GM12878 (cell line): ENCODE data around the gene TMEM238L. TPM values are rescaled to one million over a fixed set of nuclear protein-coding genes. Genes with fewer than 3 reads are reported as not detected.

Experiments used
- ATAC-seq: fragments of 200-7000 bp; cut with Tn5 transposase; 3 replicates; pipeline ENCODE4 v1.9.1; 2020; ENCODE audit warnings: mild to moderate bottlenecking, moderate library complexity
- BruUV-seq: library from RNA; stranded (reverse); fragments of 400-500 nt; replicated peaks from 2 replicates; lab custom pipeline; 2021; lab: Mats Ljungman, UMichigan
- CTCF ChIA-PET: fragments of 300-600 bp; sonication (Branson Sonifier 250); formaldehyde crosslinking; extraction: SDS; loops from one replicate; lab custom pipeline; 2021; ENCODE audit warnings: inconsistent platforms; lab: Yijun Ruan, JAX
- POLR2A ChIA-PET: fragments of 350-600 bp; formaldehyde crosslinking; extraction: SDS; loops from one replicate; lab custom pipeline; 2021; ENCODE audit warnings: inconsistent platforms; lab: Charles Lee
- RAD21 ChIA-PET: fragments of 300-600 bp; sonication (Branson Sonifier 250); formaldehyde crosslinking; loops from one replicate; lab custom pipeline; 2023; ENCODE audit warnings: antibody characterized with exemption; ENCODE audit not compliant: unreplicated experiment; lab: Charles Lee
- SMC1A ChIA-PET: fragments of 300-600 bp; sonication (Branson Sonifier 250); formaldehyde crosslinking; loops from one replicate; lab custom pipeline; 2023; ENCODE audit not compliant: unreplicated experiment, uncharacterized antibody; lab: Charles Lee
- DNase-seq: peaks from one replicate; pipeline ENCODE4 v3.0.0-alpha.2; 2011; ENCODE audit warnings: low read depth, low spot score
- FAIRE-seq: peaks from 3 replicates; lab custom pipeline; 2011; peaks lifted over from hg19 to GRCh38; lab: Jason Lieb, UNC
- H2AFZ ChIP-seq: 2 replicates; pipeline ENCODE4 v1.6.0; 2011; ENCODE audit warnings: low read depth, low read length, control low read depth; ENCODE audit not compliant: control insufficient read depth
- H3K27ac ChIP-seq: 2 replicates; pipeline ENCODE4 v1.5.1; 2011; ENCODE audit warnings: control low read depth; ENCODE audit not compliant: control insufficient read depth, insufficient read depth
- H3K27me3 ChIP-seq, 2 experiments: replicated peaks in 1 of 2; 2 replicates each; pipeline versions ENCODE4 v1.6.0 to v1.6.1; 2011; ENCODE audit warnings: low read length in 1 of 2; ENCODE audit not compliant: control insufficient read depth in 2 of 2, insufficient read depth in 2 of 2
- H3K36me3 ChIP-seq, 2 experiments: 2 replicates each; pipeline ENCODE4 v1.5.1; 2011; ENCODE audit warnings: low read length in 1 of 2; ENCODE audit not compliant: control insufficient read depth in 2 of 2, insufficient read depth in 2 of 2
- H3K4me1 ChIP-seq: 2 replicates; pipeline ENCODE4 v1.6.1; 2011; ENCODE audit warnings: mild to moderate bottlenecking, low read length, moderate library complexity, mixed read lengths; ENCODE audit not compliant: control insufficient read depth, insufficient read depth
- H3K4me2 ChIP-seq: 2 replicates; pipeline ENCODE4 v1.6.0; 2011; ENCODE audit warnings: control low read depth; ENCODE audit not compliant: control insufficient read depth, insufficient read depth
- H3K4me3 ChIP-seq: fragments of 200-600 bp; sonication (generic); 2 replicates; pipeline ENCODE4 v1.5.1; 2016
- H3K79me2 ChIP-seq: 2 replicates; pipeline ENCODE4 v1.6.0; 2011; ENCODE audit warnings: low read length; ENCODE audit not compliant: control insufficient read depth, insufficient read depth
- H3K9ac ChIP-seq: 2 replicates; pipeline ENCODE4 v1.8.0; 2011; ENCODE audit warnings: low read length, control low read depth, mixed read lengths; ENCODE audit not compliant: control insufficient read depth, insufficient read depth
- H3K9me3 ChIP-seq: replicated peaks from 3 replicates; pipeline ENCODE4 v1.5.1; 2011; ENCODE audit warnings: mild to moderate bottlenecking, low read length; ENCODE audit not compliant: control insufficient read depth, insufficient read depth
- H4K20me1 ChIP-seq: 2 replicates; pipeline ENCODE4 v1.6.0; 2011; ENCODE audit not compliant: control insufficient read depth, insufficient read depth
- BHLHE40 ChIP-seq, 2 experiments: fragments of 450-650 bp in 1 of 2; IDR thresholded peaks; 2 replicates each; pipeline ENCODE4 v1.6.1; 2011 to 2017; ENCODE audit warnings: low read depth in 2 of 2, borderline replicate concordance in 1 of 2, improper control_type of control experiment in 1 of 2, low read length in 1 of 2, mild to moderate bottlenecking in 1 of 2
- CREB1 ChIP-seq: IDR thresholded peaks from 2 replicates; pipeline ENCODE4 v1.6.1; 2012; ENCODE audit warnings: low read depth, mild to moderate bottlenecking, inconsistent platforms
- CREM ChIP-seq: IDR thresholded peaks from 2 replicates; pipeline ENCODE4 v1.6.1; 2014; ENCODE audit warnings: antibody characterized with exemption, low read depth
- DPF2 ChIP-seq: fragments of 450-650 bp; IDR thresholded peaks from 2 replicates; pipeline ENCODE4 v1.6.1; 2017; ENCODE audit warnings: mild to moderate bottlenecking
- EGR1 ChIP-seq, 2 experiments: IDR thresholded peaks; 1 replicate in 1 of 2; 2 replicates in 1 of 2; pipeline ENCODE4 v1.6.1; 2011 to 2012; ENCODE audit warnings: low read depth in 2 of 2, low read length in 2 of 2, borderline replicate concordance in 1 of 2, mild to moderate bottlenecking in 1 of 2, moderate library complexity in 1 of 2
- HCFC1 ChIP-seq: fragments of 150-350 bp; IDR thresholded peaks from 2 replicates; pipeline ENCODE4 v1.6.1; 2014; ENCODE audit warnings: low read length
- HDAC2 ChIP-seq: fragments of 200-600 bp; sonication (generic); IDR thresholded peaks from 2 replicates; pipeline ENCODE4 v1.6.1; 2017
- KAT2A ChIP-seq: conservative IDR thresholded peaks from 2 replicates; pipeline ENCODE4 v1.6.1; 2011; ENCODE audit warnings: low read depth, low read length; ENCODE audit not compliant: control insufficient read depth
- LARP7 ChIP-seq: fragments of 450-650 bp; IDR thresholded peaks from 2 replicates; pipeline ENCODE4 v1.6.1; 2017; ENCODE audit warnings: mild to moderate bottlenecking
- MTA2 ChIP-seq: fragments of 450-650 bp; IDR thresholded peaks from 2 replicates; pipeline ENCODE4 v1.6.1; 2016; ENCODE audit warnings: low read depth, mild to moderate bottlenecking, moderate library complexity
- NFIC ChIP-seq: IDR thresholded peaks from 2 replicates; pipeline ENCODE4 v1.6.1; 2012; ENCODE audit warnings: low read depth, mild to moderate bottlenecking, inconsistent platforms, low read length, moderate library complexity
- NRF1 ChIP-seq: conservative IDR thresholded peaks from 2 replicates; pipeline ENCODE4 v1.6.1; 2011; ENCODE audit warnings: mild to moderate bottlenecking, low read depth, low read length, improper control_type of control experiment
- PAX5 ChIP-seq: IDR thresholded peaks from 2 replicates; pipeline ENCODE4 v1.6.1; 2011; ENCODE audit warnings: low read depth, low read length, borderline replicate concordance
- RCOR1 ChIP-seq: conservative IDR thresholded peaks from 2 replicates; pipeline ENCODE4 v1.6.1; 2012; ENCODE audit warnings: low read depth, low read length, improper control_type of control experiment
- SIN3A ChIP-seq: IDR thresholded peaks from 2 replicates; pipeline ENCODE4 v1.6.1; 2012; ENCODE audit warnings: low read depth, low read length, improper control_type of control experiment
- SUZ12 ChIP-seq: fragments of 200-600 bp; sonication (generic); IDR thresholded peaks from one replicate; pipeline ENCODE4 v1.6.1; 2018; ENCODE audit warnings: antibody characterized with exemption, mild to moderate bottlenecking; ENCODE audit not compliant: unreplicated experiment
- TARDBP ChIP-seq: IDR thresholded peaks from 2 replicates; pipeline ENCODE4 v1.6.1; 2016; ENCODE audit warnings: borderline replicate concordance
- ZNF384 ChIP-seq: IDR thresholded peaks from 2 replicates; pipeline ENCODE4 v1.6.1; 2012; ENCODE audit warnings: low read depth, mild to moderate bottlenecking, low read length, improper control_type of control experiment, borderline replicate concordance
- ZNF622 ChIP-seq: fragments of 450-650 bp; IDR thresholded peaks from 2 replicates; pipeline ENCODE4 v1.6.1; 2017; ENCODE audit warnings: mild to moderate bottlenecking, inconsistent platforms
- WGBS: methylation state at CpG from one replicate; pipeline ENCODE4 v1.1.6; 2016; ENCODE audit warnings: low lambda C conversion rate; ENCODE audit not compliant: insufficient replicate concordance, insufficient coverage; ENCODE audit errors: missing lambda C conversion rate; 5-methylcytosine and 5-hydroxymethylcytosine counted together
- in situ Hi-C: fragments of 300-500 bp; cut with MboI; formaldehyde crosslinking; loops from 9 replicates; pipeline ENCODE4 v1.14.3; 2018; ENCODE audit warnings: mixed read lengths
- intact Hi-C: fragments of 100-400 bp; cut with micrococcal nuclease; formaldehyde crosslinking; loops from one replicate; pipeline ENCODE4 v1.14.2; 2022; ENCODE audit not compliant: unreplicated experiment
- polyA plus RNA-seq, 11 experiments: library from polyadenylated mRNA; depleted of rRNA in 4 of 11; unstranded in 6 of 11; stranded (reverse) in 5 of 11; fragments of >200 nt; fragmentation: Nextera tagmentation in 4 of 11; fragmentation: Illumina TruSeq in 1 of 11; extraction: Ambion mirVana in 4 of 11; extraction: Trizol in 1 of 11; gene quantifications; 1 replicate in 1 of 11; 2 replicates in 10 of 11; pipeline versions ENCODE4 v1.2.1 to v1.2.3, GENCODE V29; 2011 to 2016; ENCODE audit warnings: inconsistent platforms in 2 of 11, missing spikeins in 2 of 11, low read depth in 1 of 11
- total RNA-seq, 4 experiments: library from RNA; depleted of rRNA in 3 of 4; stranded (reverse); fragments of >200 nt in 3 of 4; fragmentation: Illumina TruSeq in 1 of 4; extraction: Trizol in 1 of 4; gene quantifications; 2 replicates each; pipeline versions ENCODE4 v1.2.1 to v1.2.3, GENCODE V29; 2013 to 2021
- TF ChIP-seq, protein P1 (sequence below): fragments of 150-350 bp; IDR thresholded peaks from 2 replicates; pipeline ENCODE4 v1.6.1; 2016; ENCODE audit warnings: low read depth, low read length

Gene TMEM238L
- total and polyA plus RNA-seq, 10 of the 15 experiments (the other 5 are each of a cell fraction or from before 2014, with no cell fraction given) = not detected

DNA sequence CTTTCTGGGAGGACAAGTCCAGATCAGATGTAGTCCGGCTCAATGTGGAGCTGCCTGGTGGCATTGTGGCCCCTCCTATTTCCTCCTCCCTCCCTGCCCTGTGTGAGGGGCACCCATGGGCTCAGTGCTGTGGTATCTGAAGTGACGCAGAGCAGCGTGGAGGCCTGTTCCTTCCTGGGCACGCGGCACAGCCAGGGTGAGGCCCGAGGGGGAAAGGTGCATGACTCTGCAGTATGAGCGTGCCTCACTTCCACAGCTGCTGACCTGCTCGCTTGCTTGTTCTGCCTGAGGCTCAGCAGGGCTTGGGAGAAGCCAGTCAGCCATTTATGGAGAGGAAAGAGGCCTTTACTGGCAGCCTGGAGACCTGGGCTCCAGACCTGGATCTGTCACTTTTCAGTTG, 11.7 kb downstream of the TMEM238L start:
- CTCF ChIA-PET = interaction anchor here (2.2 kb wide), 1 partner anchor 175 kb away, joined by 8 read pairs; no protein-coding TSS in a partner anchor
- Histone ChIP-seq H3K27me3 (no peaks in the 10 kb centered on the region), H3K27ac (no peak overlapping the region), H3K9ac (no peak overlapping the region), H4K20me1 (no peaks in the 10 kb centered on the region), H2AFZ (no peak overlapping the region), H3K4me3 (no peak overlapping the region), H3K36me3 (no peaks in the 10 kb centered on the region), H3K9me3 (no peaks in the 10 kb centered on the region), H3K4me2 (no peak overlapping the region), H3K4me1 (no peaks in the 10 kb centered on the region), H3K79me2 (no peaks in the 10 kb centered on the region)
- BruUV-seq = no TSS peak
- in situ Hi-C loops (no loop called here), intact Hi-C loops (no loop called here)
- WGBS = 14% methylated on average over 8 of the region's 8 CpGs
- POLR2A ChIA-PET = no interaction called here
- TF ChIP-seq CREM (no peak), HDAC2 (no peak), RCOR1 (no peak), SIN3A (no peak), DPF2 (no peak), TARDBP (no peak), MTA2 (no peak), CREB1 (no peak), ZNF622 (no peak), EGR1 (IDR thresholded peaks at IDR 0.05; ENCODE audit: borderline replicate concordance in 1 of 2, low read depth in 2 of 2, low read length in 2 of 2) (no peak), ZNF384 (no peak), NRF1 (no peak), HCFC1 (no peak), LARP7 (no peak), BHLHE40 (IDR thresholded peaks at IDR 0.05; ENCODE audit: borderline replicate concordance in 1 of 2, low read depth in 2 of 2, low read length in 1 of 2) (no peak), SUZ12 (no peak), NFIC (no peak), PAX5 (no peak), KAT2A (no peak)
- TF ChIP-seq, protein P1, sequence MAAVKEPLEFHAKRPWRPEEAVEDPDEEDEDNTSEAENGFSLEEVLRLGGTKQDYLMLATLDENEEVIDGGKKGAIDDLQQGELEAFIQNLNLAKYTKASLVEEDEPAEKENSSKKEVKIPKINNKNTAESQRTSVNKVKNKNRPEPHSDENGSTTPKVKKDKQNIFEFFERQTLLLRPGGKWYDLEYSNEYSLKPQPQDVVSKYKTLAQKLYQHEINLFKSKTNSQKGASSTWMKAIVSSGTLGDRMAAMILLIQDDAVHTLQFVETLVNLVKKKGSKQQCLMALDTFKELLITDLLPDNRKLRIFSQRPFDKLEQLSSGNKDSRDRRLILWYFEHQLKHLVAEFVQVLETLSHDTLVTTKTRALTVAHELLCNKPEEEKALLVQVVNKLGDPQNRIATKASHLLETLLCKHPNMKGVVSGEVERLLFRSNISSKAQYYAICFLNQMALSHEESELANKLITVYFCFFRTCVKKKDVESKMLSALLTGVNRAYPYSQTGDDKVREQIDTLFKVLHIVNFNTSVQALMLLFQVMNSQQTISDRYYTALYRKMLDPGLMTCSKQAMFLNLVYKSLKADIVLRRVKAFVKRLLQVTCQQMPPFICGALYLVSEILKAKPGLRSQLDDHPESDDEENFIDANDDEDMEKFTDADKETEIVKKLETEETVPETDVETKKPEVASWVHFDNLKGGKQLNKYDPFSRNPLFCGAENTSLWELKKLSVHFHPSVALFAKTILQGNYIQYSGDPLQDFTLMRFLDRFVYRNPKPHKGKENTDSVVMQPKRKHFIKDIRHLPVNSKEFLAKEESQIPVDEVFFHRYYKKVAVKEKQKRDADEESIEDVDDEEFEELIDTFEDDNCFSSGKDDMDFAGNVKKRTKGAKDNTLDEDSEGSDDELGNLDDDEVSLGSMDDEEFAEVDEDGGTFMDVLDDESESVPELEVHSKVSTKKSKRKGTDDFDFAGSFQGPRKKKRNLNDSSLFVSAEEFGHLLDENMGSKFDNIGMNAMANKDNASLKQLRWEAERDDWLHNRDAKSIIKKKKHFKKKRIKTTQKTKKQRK = no peak
- ATAC-seq (no peak), DNase-seq (no peak), FAIRE-seq (no peak)
- RAD21 ChIA-PET = no interaction called here
- SMC1A ChIA-PET = no interaction called here
